T-helper 2 cell treated with Interferon-gamma antibody and Interleukin-4, amounts not matched to agents 100 ng/mL and 5 ng/mL, for 36 hours (primary cell): Measurements from ENCODE around the gene RFX2. TPM values are rescaled to one million over a fixed set of nuclear protein-coding genes. Genes with fewer than 3 reads are reported as not detected.
"Not testable (repeated sequence)": the region's sequence is repeated elsewhere in the genome, so short reads cannot be mapped to it uniquely, and the experiment has no call there.

Experiments
- intact Hi-C: fragments of 100-400 bp; cut with micrococcal nuclease; formaldehyde crosslinking; loops from one replicate; pipeline ENCODE4 v1.15.1; 2023
- total RNA-seq: library from RNA; stranded (reverse); gene quantifications from 2 replicates; pipeline ENCODE4 v1.2.3, GENCODE V29; 2022

The RFX2 gene
- total RNA-seq, 1 donor from 2014 or later: 8.1 TPM

- intact Hi-C loops: no loop called here
Measured at GRCh38 chr19:6076675-6077463, 33.4 kb downstream of the RFX2 start.

DNA sequence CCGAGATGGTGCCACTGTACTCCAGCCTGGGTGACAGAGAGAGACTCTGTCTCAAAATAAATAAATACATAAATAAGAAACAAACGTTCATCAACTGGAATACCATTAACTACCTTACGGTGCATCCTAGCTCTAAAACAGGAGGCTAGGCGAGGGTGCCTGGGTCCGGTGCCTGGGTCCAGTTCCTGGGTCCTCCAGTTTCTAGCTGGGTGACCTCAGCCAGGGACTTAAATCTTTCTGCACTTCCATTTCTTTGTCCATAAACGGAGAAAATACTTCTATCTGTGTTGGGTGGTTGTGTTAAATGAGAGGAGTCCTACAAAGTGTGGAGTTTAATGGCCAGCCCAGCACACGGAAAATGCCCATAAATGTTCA lies 34.0 kb downstream of the RFX2 start:
- intact Hi-C loops: no loop called here

GRCh38 chr19:6074709-6075403 lies 35.4 kb downstream of the RFX2 start:
- intact Hi-C loops: no loop called here

GRCh38 chr19:6073858-6074708 lies 36.2 kb downstream of the RFX2 start:
- intact Hi-C loops: no loop called here

GRCh38 chr19:6073233-6073632 lies 37.1 kb downstream of the RFX2 start:
- intact Hi-C loops: not testable (repeated sequence)

DNA sequence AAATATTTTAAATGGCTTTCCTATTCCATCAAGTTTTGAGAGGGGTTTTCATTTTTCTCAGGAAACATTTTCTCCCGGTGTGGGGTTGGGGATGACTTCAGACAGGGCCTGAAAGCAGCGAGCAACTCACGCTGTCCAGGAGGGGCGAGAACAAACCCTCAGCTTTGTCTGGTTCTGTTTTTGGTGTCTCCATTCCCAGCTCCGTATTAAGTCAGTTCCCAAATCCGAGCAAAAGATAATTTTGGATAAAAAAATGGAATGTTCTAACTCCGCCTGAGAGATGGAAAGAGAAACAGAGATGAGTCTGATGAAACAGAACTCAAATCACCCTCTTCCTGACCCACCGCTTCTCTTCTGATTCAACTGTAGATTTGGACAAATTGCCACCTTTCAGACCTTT lies 38.4 kb downstream of the RFX2 start:
- intact Hi-C loops: no loop called here

- intact Hi-C loops: no loop called here
Measured at GRCh38 chr19:6070720-6071485, 39.4 kb downstream of the RFX2 start.

- intact Hi-C loops: no loop called here
Measured at GRCh38 chr19:6070207-6070681, 40.1 kb downstream of the RFX2 start.

- intact Hi-C loops: loop anchor here (5.0 kb wide), 1 partner anchor 43 kb away; the partner anchor contains the start of gene RFX2
Measured at GRCh38 chr19:6069268-6069791, 41.0 kb downstream of the RFX2 start.

GRCh38 chr19:6068711-6069110 lies 41.6 kb downstream of the RFX2 start:
- intact Hi-C loops: loop anchor here (5.0 kb wide), 1 partner anchor 44 kb away; the partner anchor contains the start of gene RFX2

- intact Hi-C loops: loop anchor here (5.0 kb wide), 1 partner anchor 44 kb away; the partner anchor contains the start of gene RFX2
Measured at GRCh38 chr19:6067975-6068374, 42.3 kb downstream of the RFX2 start.

GRCh38 chr19:6066661-6067646 lies 43.3 kb downstream of the RFX2 start:
- intact Hi-C loops: loop anchor here (5.0 kb wide), 1 partner anchor 45 kb away; the partner anchor contains the start of gene RFX2

DNA sequence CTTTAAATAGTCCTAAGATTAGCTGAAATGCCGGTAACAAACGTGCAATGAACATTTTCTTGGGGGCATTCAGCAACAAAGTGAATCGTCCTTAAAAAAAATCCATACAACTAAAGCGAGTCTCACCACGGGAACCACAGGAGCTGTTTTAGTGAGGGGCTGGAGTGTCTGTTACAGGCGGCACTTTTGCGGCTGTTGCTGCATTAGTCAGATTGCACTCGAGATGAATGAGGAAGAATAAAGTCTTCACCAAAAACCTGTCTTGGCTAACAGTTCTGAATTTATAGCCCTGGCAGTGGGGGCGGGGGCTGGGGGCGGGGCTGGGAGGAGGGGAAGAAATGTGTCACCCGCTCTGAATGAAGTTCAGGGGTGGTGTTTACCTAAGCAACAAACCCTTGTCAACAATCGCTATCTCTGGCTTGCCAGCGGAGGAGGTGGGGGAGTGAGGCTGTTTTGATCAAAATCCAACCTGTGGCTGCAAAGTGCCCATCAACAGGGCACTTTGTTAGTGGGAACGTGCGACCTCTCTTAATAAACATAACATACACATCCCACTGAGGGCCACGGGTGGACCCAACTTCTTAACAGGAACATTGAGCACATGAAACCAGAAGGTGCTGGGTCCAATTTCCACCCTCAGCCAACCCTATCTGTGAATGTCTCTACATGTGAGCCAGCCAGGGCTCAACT lies 44.5 kb downstream of the RFX2 start:
- intact Hi-C loops: loop anchor here (5.0 kb wide), 1 partner anchor 46 kb away; the partner anchor contains the start of gene RFX2

GRCh38 chr19:6064336-6065073 lies 45.8 kb downstream of the RFX2 start:
- intact Hi-C loops: loop anchor here (5.0 kb wide), 1 partner anchor 48 kb away; the partner anchor contains the start of gene RFX2

DNA sequence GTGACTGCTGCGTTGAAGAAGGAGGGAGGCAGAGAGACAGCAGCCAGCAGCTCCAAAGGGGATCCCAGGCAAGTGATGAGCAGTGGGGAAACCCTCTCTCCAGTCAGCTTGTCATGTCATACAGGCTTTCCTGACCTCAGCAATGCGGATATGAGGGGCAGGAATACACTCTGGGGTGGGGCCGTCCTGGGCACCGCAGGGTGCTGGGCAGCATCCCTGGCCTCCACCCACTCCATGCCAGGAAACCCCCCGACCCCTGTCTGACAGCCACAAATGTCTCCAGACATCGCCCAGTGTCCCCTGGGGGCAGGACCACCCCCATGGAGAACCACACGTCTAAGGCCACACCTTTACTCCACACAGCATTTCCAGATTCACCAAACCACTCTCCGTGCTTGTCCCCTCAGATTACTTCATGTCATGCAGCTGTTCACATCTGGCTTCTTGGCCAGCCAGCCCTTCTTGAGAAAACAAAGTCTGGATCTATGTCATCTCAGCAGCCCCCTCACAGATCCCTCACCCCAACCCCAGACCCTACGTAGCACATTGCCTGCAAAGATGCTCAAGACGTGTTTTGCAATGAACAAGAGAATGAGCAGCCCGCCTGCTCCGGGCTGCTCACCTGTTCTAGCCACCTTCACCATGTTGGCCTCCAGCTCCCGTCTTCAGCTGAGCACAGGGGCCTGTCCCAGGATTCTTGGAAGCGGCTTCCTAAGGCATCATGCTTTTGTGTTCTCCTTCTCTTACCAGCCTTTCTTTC lies 46.5 kb downstream of the RFX2 start:
- intact Hi-C loops: no loop called here

- intact Hi-C loops: no loop called here
Measured at GRCh38 chr19:6062961-6063575, 47.2 kb downstream of the RFX2 start.

DNA sequence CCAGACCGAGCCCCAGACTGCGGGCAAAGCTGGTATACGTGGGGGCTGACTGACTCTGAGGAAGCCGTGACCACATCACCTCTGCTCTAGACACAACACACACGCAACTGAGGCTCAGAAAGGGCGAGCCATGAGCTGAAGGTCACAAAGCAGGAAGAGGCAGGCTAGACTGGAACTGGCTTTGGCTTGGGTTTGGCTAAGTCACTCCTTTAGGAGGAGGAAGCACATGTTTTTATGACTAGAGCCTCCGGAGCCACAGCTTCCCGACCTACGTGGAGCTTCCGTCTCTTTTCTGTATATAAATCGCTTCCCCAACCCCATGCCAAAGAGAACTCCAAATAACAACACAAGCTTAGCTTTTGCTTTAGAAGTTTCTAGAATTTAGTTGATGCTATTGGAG lies 48.0 kb downstream of the RFX2 start:
- intact Hi-C loops: no loop called here
